Measurements from ENCODE around the gene ESRRB. TPM values are rescaled to one million over a fixed set of nuclear protein-coding genes. Genes with fewer than 3 reads are reported as not detected.

ESRRB gene
- total RNA-seq, result 2.9 TPM
- long read RNA-seq, result 0 reads

- intact Hi-C loops (cut with DNase I), result no loop called here
- ATAC-seq (no peak), DNase-seq (ENCODE audit: missing footprints) (no peak)
Measured at GRCh38 chr14:76375947-76376404, at the start of gene ESRRB. ESRRB (plus strand) TSS chr14:76376137; CDS start chr14:76376402, 265 bp downstream.

- intact Hi-C loops (cut with DNase I), result no loop called here
- DNase-seq (ENCODE audit: missing footprints) (no peak), ATAC-seq (no peak)
Measured at GRCh38 chr14:76326918-76327689, 48.8 kb upstream of the ESRRB start.

- DNase-seq (ENCODE audit: missing footprints) (no peak), ATAC-seq (no peak)
- intact Hi-C loops (cut with DNase I), result no loop called here
Measured at GRCh38 chr14:76328457-76329137, 47.3 kb upstream of the ESRRB start.

- intact Hi-C loops (cut with DNase I), result no loop called here
- DNase-seq (ENCODE audit: missing footprints) (no peak), ATAC-seq (peak; percentile 54)
Measured at GRCh38 chr14:76329154-76329928, 46.6 kb upstream of the ESRRB start.

GRCh38 chr14:76329951-76330350 lies 46.0 kb upstream of the ESRRB start:
- DNase-seq (ENCODE audit: missing footprints) (no peak), ATAC-seq (no peak)
- intact Hi-C loops (cut with DNase I), result no loop called here

GRCh38 chr14:76330411-76331327 lies 45.3 kb upstream of the ESRRB start:
- intact Hi-C loops (cut with DNase I), result no loop called here
- ATAC-seq (no peak), DNase-seq (ENCODE audit: missing footprints) (no peak)

- intact Hi-C loops (cut with DNase I), result no loop called here
- no peak for DNase-seq (ENCODE audit: missing footprints)
- no peak for ATAC-seq
Measured at GRCh38 chr14:76331328-76332011, 44.5 kb upstream of the ESRRB start.

GRCh38 chr14:76333664-76334063 lies 42.3 kb upstream of the ESRRB start:
- no peak for DNase-seq (ENCODE audit: missing footprints)
- intact Hi-C loops (cut with DNase I), result no loop called here
- no peak for ATAC-seq

GRCh38 chr14:76334316-76334715 lies 41.6 kb upstream of the ESRRB start:
- ATAC-seq (no peak), DNase-seq (ENCODE audit: missing footprints) (no peak)
- intact Hi-C loops (cut with DNase I), result no loop called here

GRCh38 chr14:76336876-76337275 lies 39.1 kb upstream of the ESRRB start:
- DNase-seq (ENCODE audit: missing footprints), result no peak
- intact Hi-C loops (cut with DNase I), result no loop called here
- ATAC-seq, result no peak

- intact Hi-C loops (cut with DNase I), result no loop called here
- DNase-seq (ENCODE audit: missing footprints) (no peak), ATAC-seq (no peak)
Measured at GRCh38 chr14:76337635-76338545, 38.0 kb upstream of the ESRRB start.

GRCh38 chr14:76339728-76340615 lies 36.0 kb upstream of the ESRRB start:
- DNase-seq (ENCODE audit: missing footprints), result no peak
- no peak for ATAC-seq
- intact Hi-C loops (cut with DNase I), result no loop called here

GRCh38 chr14:76343386-76343785 lies 32.6 kb upstream of the ESRRB start:
- intact Hi-C loops (cut with DNase I), result no loop called here
- no peak for DNase-seq (ENCODE audit: missing footprints)

GRCh38 chr14:76346391-76347160 lies 29.4 kb upstream of the ESRRB start:
- intact Hi-C loops (cut with DNase I), result no loop called here

More at GRCh38 chr14:76343386-76343785, 32.6 kb upstream of the ESRRB start:
- ATAC-seq, result no peak

GRCh38 chr14:76348898-76349297 lies 27.0 kb upstream of the ESRRB start:
- intact Hi-C loops (cut with DNase I), result no loop called here
- peak; percentile 26 for ATAC-seq

More at GRCh38 chr14:76346391-76347160, 29.4 kb upstream of the ESRRB start:
- DNase-seq (ENCODE audit: missing footprints) (no peak), ATAC-seq (no peak)

More at GRCh38 chr14:76348898-76349297, 27.0 kb upstream of the ESRRB start:
- no peak for DNase-seq (ENCODE audit: missing footprints)
